ENCODE results near the gene STPG3.

STPG3 gene

GRCh38 chr9:137293482-137294090 is 42.5 kb downstream of the STPG3 start:
- DNase-seq (ENCODE audit: low read depth, low spot score): no peak
- ChIA-PET CTCF (interaction anchor here (0.9 to 3.3 kb wide), 14 partner anchors 9 to 239 kb away, joined by 3 to 11 read pairs (median 5); partner anchors contain the start of genes EXD3, NOXA1 and NRARP), POLR2A (no interaction called here)
- no peak overlapping the region for H3K4me3 ChIP-seq (ENCODE audit: low read depth, low read length)
- no peak for TF ChIP-seq CTCF (IDR thresholded peaks at IDR 0.05; ENCODE audit: insufficient read depth, low read length, missing control alignments)

GRCh38 chr9:137294091-137294680 is 43.1 kb downstream of the STPG3 start:
- ChIA-PET CTCF (interaction anchor here (0.9 to 3.3 kb wide), 14 partner anchors 9 to 238 kb away, joined by 3 to 11 read pairs (median 5); partner anchors contain the start of genes EXD3, NOXA1 and NRARP), POLR2A (interaction anchor here (0.6 kb wide), 1 partner anchor 53 kb away, joined by 3 read pairs; the partner anchor contains the start of gene TUBB4B)
- no peak overlapping the region for H3K4me3 ChIP-seq (ENCODE audit: low read depth, low read length)

GRCh38 chr9:137294681-137295237 is 43.7 kb downstream of the STPG3 start:
- H3K4me3 ChIP-seq (ENCODE audit: low read depth, low read length): no peak overlapping the region
- no peak for DNase-seq (ENCODE audit: low read depth, low spot score)
- ChIA-PET CTCF (interaction anchor here (0.9 to 3.3 kb wide), 11 partner anchors 10 to 238 kb away, joined by 3 to 11 read pairs (median 5); partner anchors contain the start of genes EXD3 and NOXA1), POLR2A (interaction anchor here (0.6 kb wide), 1 partner anchor 54 kb away, joined by 3 read pairs; the partner anchor contains the start of gene TUBB4B)
- TF ChIP-seq CTCF (IDR thresholded peaks at IDR 0.05; ENCODE audit: insufficient read depth, low read length, missing control alignments): peak; percentile 43

More at GRCh38 chr9:137294091-137294680, 43.1 kb downstream of the STPG3 start:
- no peak for DNase-seq (ENCODE audit: low read depth, low spot score)
- no peak for TF ChIP-seq CTCF (IDR thresholded peaks at IDR 0.05; ENCODE audit: insufficient read depth, low read length, missing control alignments)

GRCh38 chr9:137295238-137295811 is 44.2 kb downstream of the STPG3 start:
- CTCF ChIA-PET: interaction anchor here (1.6 to 3.3 kb wide), 4 partner anchors 11 to 237 kb away, joined by 4 to 11 read pairs (median 8); partner anchors contain the start of genes EXD3 and NOXA1
- POLR2A ChIA-PET: no interaction called here
- TF ChIP-seq CTCF (IDR thresholded peaks at IDR 0.05; ENCODE audit: insufficient read depth, low read length, missing control alignments): peak; percentile 47
- H3K4me3 ChIP-seq (ENCODE audit: low read depth, low read length): peak overlapping the region; percentile 6; the same call in 1 of the 2 replicates
- DNase-seq (ENCODE audit: low read depth, low spot score): no peak

GRCh38 chr9:137295849-137296669 is 45.0 kb downstream of the STPG3 start:
- no peak overlapping the region for H3K4me3 ChIP-seq (ENCODE audit: low read depth, low read length)
- TF ChIP-seq CTCF (IDR thresholded peaks at IDR 0.05; ENCODE audit: insufficient read depth, low read length, missing control alignments): no peak
- ChIA-PET POLR2A (no interaction called here), CTCF (interaction anchor here (0.7 to 3.3 kb wide), 9 partner anchors 9 to 230 kb away, joined by 3 to 11 read pairs (median 5); no protein-coding TSS in a partner anchor)
- DNase-seq (ENCODE audit: low read depth, low spot score): no peak
